ENCODE data around the gene COL25A1. TPM values are rescaled to one million over a fixed set of nuclear protein-coding genes. Genes with fewer than 3 reads are reported as not detected.

Gene COL25A1
- total RNA-seq, 1 donor from 2014 or later = 5.6 TPM

DNA sequence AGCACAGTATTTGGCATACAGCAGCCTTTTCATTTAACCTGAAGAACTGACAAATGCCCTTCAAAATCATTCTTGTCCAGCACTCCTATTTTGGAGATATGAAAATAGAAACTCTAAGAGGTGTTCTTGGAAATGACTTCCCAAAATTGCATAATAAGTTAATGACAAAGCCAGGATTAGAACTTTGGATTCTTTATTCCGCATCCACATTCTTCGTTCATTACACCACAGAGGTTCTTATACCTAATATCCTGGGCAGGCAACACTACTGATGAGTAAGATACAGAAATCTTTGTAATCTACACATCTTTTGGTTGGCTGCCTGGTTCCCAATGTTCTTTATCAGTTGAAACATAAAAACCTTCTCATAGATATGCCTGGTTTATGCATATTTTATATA lies 5.9 kb downstream of the COL25A1 start:
- H3K27me3 ChIP-seq = no peaks in the 10 kb centered on the region
- no peaks in the 10 kb centered on the region for H3K36me3 ChIP-seq
- intact Hi-C loops (cut with DNase I) = no loop called here
- no peaks in the 10 kb centered on the region for H3K9me3 ChIP-seq
- no peak for DNase-seq (ENCODE audit: low spot score in 2 of 2)
- no peak overlapping the region for H3K4me3 ChIP-seq
- no peak overlapping the region for H3K27ac ChIP-seq
- no peaks in the 10 kb centered on the region for H3K4me1 ChIP-seq
- TF ChIP-seq, protein P1, sequence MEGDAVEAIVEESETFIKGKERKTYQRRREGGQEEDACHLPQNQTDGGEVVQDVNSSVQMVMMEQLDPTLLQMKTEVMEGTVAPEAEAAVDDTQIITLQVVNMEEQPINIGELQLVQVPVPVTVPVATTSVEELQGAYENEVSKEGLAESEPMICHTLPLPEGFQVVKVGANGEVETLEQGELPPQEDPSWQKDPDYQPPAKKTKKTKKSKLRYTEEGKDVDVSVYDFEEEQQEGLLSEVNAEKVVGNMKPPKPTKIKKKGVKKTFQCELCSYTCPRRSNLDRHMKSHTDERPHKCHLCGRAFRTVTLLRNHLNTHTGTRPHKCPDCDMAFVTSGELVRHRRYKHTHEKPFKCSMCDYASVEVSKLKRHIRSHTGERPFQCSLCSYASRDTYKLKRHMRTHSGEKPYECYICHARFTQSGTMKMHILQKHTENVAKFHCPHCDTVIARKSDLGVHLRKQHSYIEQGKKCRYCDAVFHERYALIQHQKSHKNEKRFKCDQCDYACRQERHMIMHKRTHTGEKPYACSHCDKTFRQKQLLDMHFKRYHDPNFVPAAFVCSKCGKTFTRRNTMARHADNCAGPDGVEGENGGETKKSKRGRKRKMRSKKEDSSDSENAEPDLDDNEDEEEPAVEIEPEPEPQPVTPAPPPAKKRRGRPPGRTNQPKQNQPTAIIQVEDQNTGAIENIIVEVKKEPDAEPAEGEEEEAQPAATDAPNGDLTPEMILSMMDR (IDR thresholded peaks at IDR 0.05) = no peak

DNA sequence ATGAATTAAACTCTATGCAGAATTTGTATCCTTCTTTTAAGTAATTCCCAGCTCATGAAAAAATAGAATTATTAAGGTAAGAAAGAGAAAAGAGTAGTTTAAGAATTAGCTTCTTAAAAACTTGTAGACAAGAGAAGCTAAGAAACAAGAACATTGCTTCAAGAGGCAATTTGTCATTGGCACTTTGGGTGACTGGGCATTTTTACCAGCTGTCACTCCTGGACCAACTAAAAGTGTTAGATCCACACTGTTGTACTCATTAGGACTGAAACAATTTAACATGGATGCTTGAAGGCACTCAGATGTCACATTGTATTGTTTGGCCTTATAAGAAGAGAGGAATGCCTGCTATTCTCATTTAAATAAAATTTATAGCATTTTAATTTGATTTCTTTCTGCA lies 7.4 kb downstream of the COL25A1 start:
- no peaks in the 10 kb centered on the region for H3K36me3 ChIP-seq
- TF ChIP-seq, protein P1 (IDR thresholded peaks at IDR 0.05) = no peak
- no peaks in the 10 kb centered on the region for H3K27me3 ChIP-seq
- no peaks in the 10 kb centered on the region for H3K4me1 ChIP-seq
- intact Hi-C loops (cut with DNase I) = no loop called here
- H3K9me3 ChIP-seq = no peaks in the 10 kb centered on the region
- H3K4me3 ChIP-seq = no peak overlapping the region
- H3K27ac ChIP-seq = no peak overlapping the region
- DNase-seq (ENCODE audit: low spot score in 2 of 2) = no peak

DNA sequence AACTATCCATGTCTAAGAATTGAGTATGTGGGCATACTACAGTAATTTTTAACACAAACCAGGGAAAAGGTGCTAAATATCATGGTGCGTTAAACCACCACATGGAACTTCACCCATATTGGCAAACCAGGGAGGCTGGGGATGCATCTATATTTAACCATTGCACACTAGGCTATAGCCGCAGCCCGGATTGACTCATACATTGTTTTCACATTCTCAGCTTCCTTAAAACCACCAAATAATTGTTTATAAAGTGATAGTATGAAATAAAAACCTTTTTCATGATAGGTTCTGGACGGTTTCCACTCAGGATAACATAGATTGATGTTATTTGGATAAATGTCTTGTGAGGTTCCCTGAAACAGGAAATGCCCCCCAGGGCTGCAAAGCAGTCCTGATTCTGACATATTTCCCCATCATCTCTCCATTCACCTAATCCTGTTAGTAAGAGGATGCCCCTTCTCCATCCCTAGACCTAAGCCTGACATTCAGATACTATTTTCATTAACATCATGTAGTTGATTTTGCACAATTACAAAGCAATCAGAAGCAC lies 7.9 kb downstream of the COL25A1 start:
- TF ChIP-seq, protein P1 (IDR thresholded peaks at IDR 0.05) = no peak
- Histone ChIP-seq H3K4me3 (no peak overlapping the region), H3K27ac (no peak overlapping the region), H3K27me3 (no peaks in the 10 kb centered on the region), H3K9me3 (no peaks in the 10 kb centered on the region), H3K36me3 (no peaks in the 10 kb centered on the region), H3K4me1 (no peaks in the 10 kb centered on the region)
- intact Hi-C loops (cut with DNase I) = no loop called here
- DNase-seq (ENCODE audit: low spot score in 2 of 2) = no peak

DNA sequence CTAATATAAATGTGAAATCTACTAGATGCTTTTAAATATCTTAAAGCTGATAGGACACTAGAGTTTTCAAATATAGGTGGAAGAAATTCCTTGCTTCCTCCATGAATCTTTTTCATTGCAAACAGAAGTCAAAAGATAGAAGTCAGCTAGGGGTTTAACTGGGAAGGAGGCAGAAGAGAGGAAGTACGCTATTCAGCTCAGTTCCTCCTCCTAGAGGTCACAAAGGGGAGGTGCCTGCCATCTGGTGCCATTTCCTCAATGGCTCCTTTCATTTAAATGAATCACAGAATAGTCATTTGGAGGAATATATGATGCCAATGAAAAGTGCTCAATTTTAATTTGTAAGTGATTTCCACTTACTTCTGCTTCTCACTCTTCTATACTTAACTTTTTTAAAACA lies 8.5 kb downstream of the COL25A1 start:
- Histone ChIP-seq H3K4me3 (no peak overlapping the region), H3K4me1 (no peaks in the 10 kb centered on the region), H3K27ac (no peak overlapping the region), H3K27me3 (no peaks in the 10 kb centered on the region), H3K9me3 (no peaks in the 10 kb centered on the region), H3K36me3 (no peaks in the 10 kb centered on the region)
- intact Hi-C loops (cut with DNase I) = no loop called here
- DNase-seq (ENCODE audit: low spot score in 2 of 2) = no peak
- TF ChIP-seq, protein P1 (IDR thresholded peaks at IDR 0.05) = peak in 1 of 3 experiments; percentile 15

DNA sequence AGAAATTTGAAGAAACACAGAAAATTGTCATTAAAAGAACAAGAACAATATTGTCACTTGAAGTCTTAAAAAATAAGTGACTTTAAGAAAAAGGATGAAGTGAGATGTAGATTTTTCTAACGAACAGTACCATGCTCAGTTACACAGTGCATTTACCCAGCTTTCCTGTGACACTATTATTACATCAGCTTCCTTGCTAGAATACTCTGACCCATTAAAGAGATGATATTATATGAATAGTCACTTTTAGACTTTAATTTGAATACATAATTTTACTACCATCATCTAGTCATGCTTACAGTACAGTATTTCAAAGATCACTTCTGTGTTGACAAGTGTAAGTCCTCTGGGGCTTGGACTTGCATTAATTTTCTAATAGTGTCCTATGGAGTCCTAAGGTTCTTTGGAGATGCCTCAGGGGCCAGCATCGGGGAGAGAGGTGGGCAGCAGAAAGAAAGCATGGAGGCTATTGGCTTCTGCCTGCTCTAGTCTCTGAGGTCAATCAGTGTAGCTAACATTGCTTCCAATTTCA lies 10.7 kb downstream of the COL25A1 start:
- intact Hi-C loops (cut with DNase I) = no loop called here
- no peaks in the 10 kb centered on the region for H3K9me3 ChIP-seq
- TF ChIP-seq, protein P1 (IDR thresholded peaks at IDR 0.05) = no peak
- no peaks in the 10 kb centered on the region for H3K36me3 ChIP-seq
- no peak overlapping the region for H3K4me3 ChIP-seq
- DNase-seq (ENCODE audit: low spot score in 2 of 2) = no peak
- H3K27ac ChIP-seq = no peak overlapping the region
- H3K27me3 ChIP-seq = no peaks in the 10 kb centered on the region
- no peaks in the 10 kb centered on the region for H3K4me1 ChIP-seq

DNA sequence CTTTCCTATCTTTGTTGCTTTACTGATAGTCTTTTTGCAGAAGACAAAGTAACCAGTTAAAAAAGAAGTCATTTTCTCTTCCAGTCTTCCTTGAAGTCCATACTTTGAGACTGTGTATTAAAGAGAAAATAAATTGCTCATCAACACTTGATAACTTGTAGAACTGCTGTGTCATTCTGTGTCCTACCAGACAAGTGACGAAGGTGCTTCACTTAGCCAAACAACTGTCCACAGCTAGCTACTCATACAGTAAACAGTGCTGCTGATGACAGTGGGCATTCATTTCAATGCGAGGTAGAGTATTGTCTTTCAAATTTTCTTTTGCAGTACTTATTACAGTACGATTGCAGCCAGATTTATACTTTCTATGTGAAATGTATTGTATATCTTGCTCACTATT lies 11.5 kb downstream of the COL25A1 start:
- H3K9me3 ChIP-seq = no peaks in the 10 kb centered on the region
- DNase-seq (ENCODE audit: low spot score in 2 of 2) = no peak
- no peak overlapping the region for H3K4me3 ChIP-seq
- TF ChIP-seq, protein P1 (IDR thresholded peaks at IDR 0.05) = no peak
- intact Hi-C loops (cut with DNase I) = no loop called here
- no peaks in the 10 kb centered on the region for H3K4me1 ChIP-seq
- H3K27ac ChIP-seq = no peak overlapping the region
- H3K27me3 ChIP-seq = no peaks in the 10 kb centered on the region
- H3K36me3 ChIP-seq = no peaks in the 10 kb centered on the region

All from ascending aorta (tissue), 2 donors.